ENCODE data around the gene ELL. TPM values are rescaled to one million over a fixed set of nuclear protein-coding genes. Genes with fewer than 3 reads are reported as not detected.

ELL gene
- total RNA-seq, 1 experiment from 2014 or later: 21.0 TPM

GRCh38 chr19:18426416-18426767 lies 95.5 kb downstream of the ELL start:
- Histone ChIP-seq H3K9me3 (ENCODE audit: low read length) (no peaks in the 10 kb centered on the region), H4K20me1 (ENCODE audit: low read length) (peaks cover 7% of the 10 kb centered on the region; the same call in 1 of the 2 replicates), H3K4me3 (ENCODE audit: low read length) (no peak overlapping the region), H3F3A (ENCODE audit: low read length, unreplicated experiment) (no peaks in the 10 kb centered on the region), H3K4me2 (ENCODE audit: low read length) (no peak overlapping the region), H3K27ac (ENCODE audit: low read length) (no peak overlapping the region), H3K9me2 (replicated peaks; ENCODE audit: low read length) (no peaks in the 10 kb centered on the region), H3K9ac (ENCODE audit: low read length) (no peak overlapping the region), H3K27me3 (ENCODE audit: low read length) (no peaks in the 10 kb centered on the region), H3K36me3 (ENCODE audit: low read depth, low read length) (no peaks in the 10 kb centered on the region), H3K79me2 (ENCODE audit: low read length) (peaks cover 33% of the 10 kb centered on the region), H3K4me1 (ENCODE audit: insufficient read depth, low read length) (no peaks in the 10 kb centered on the region), H2AFZ (ENCODE audit: low read length) (no peak overlapping the region)
- intact Hi-C loops (cut with micrococcal nuclease): no loop called here
- ChIA-PET POLR2A (ENCODE audit: unreplicated experiment) (no interaction called here), CTCF (no interaction called here)
- ATAC-seq: peak; percentile 7
- no peak for DNase-seq
- TF ChIP-seq CTCF (conservative IDR thresholded peaks at IDR 0.05; ENCODE audit: low read depth, low read length) (no peak), EZH2 (IDR thresholded peaks at IDR 0.05; ENCODE audit: low read length, unreplicated experiment) (no peak), EZH2phosphoT487 (IDR thresholded peaks at IDR 0.05; ENCODE audit: borderline replicate concordance, low read length) (no peak)
- BruUV-seq (replicated peaks): no TSS peak

GRCh38 chr19:18425515-18426415 lies 96.1 kb downstream of the ELL start:
- no peaks in the 10 kb centered on the region for H3K9me2 ChIP-seq (replicated peaks; ENCODE audit: low read length)
- peak; percentile 14 for ATAC-seq
- H3K27me3 ChIP-seq (ENCODE audit: low read length): no peaks in the 10 kb centered on the region
- H4K20me1 ChIP-seq (ENCODE audit: low read length): peaks cover 11% of the 10 kb centered on the region; the same call in 1 of the 2 replicates
- H3K4me1 ChIP-seq (ENCODE audit: insufficient read depth, low read length): peaks cover 4% of the 10 kb centered on the region
- no peak overlapping the region for H3K4me2 ChIP-seq (ENCODE audit: low read length)
- POLR2A ChIA-PET (ENCODE audit: unreplicated experiment): no interaction called here
- H3K36me3 ChIP-seq (ENCODE audit: low read depth, low read length): no peaks in the 10 kb centered on the region
- H3K9me3 ChIP-seq (ENCODE audit: low read length): no peaks in the 10 kb centered on the region
- TF ChIP-seq CTCF (conservative IDR thresholded peaks at IDR 0.05; ENCODE audit: low read depth, low read length) (0 out of 2 replicates have a peak, but pooled peaks have one; percentile 11), EZH2 (IDR thresholded peaks at IDR 0.05; ENCODE audit: low read length, unreplicated experiment) (no peak), EZH2phosphoT487 (IDR thresholded peaks at IDR 0.05; ENCODE audit: borderline replicate concordance, low read length) (no peak)
- no peak overlapping the region for H3K27ac ChIP-seq (ENCODE audit: low read length)
- no peak overlapping the region for H3K4me3 ChIP-seq (ENCODE audit: low read length)
- H3K79me2 ChIP-seq (ENCODE audit: low read length): peaks cover 39% of the 10 kb centered on the region
- intact Hi-C loops (cut with micrococcal nuclease): no loop called here
- no TSS peak for BruUV-seq (replicated peaks)
- H3F3A ChIP-seq (ENCODE audit: low read length, unreplicated experiment): no peaks in the 10 kb centered on the region
- no peak for DNase-seq
- no peak overlapping the region for H3K9ac ChIP-seq (ENCODE audit: low read length)
- no peak overlapping the region for H2AFZ ChIP-seq (ENCODE audit: low read length)
- CTCF ChIA-PET: no interaction called here

GRCh38 chr19:18424890-18425514 lies 96.9 kb downstream of the ELL start:
- Histone ChIP-seq H3K4me3 (ENCODE audit: low read length) (no peak overlapping the region), H3K9me3 (ENCODE audit: low read length) (no peaks in the 10 kb centered on the region), H3K27ac (ENCODE audit: low read length) (no peak overlapping the region), H2AFZ (ENCODE audit: low read length) (no peak overlapping the region), H3F3A (ENCODE audit: low read length, unreplicated experiment) (no peaks in the 10 kb centered on the region), H3K9ac (ENCODE audit: low read length) (no peak overlapping the region), H3K4me2 (ENCODE audit: low read length) (no peak overlapping the region), H3K79me2 (ENCODE audit: low read length) (peaks cover 47% of the 10 kb centered on the region), H3K9me2 (replicated peaks; ENCODE audit: low read length) (no peaks in the 10 kb centered on the region), H3K27me3 (ENCODE audit: low read length) (no peaks in the 10 kb centered on the region), H4K20me1 (ENCODE audit: low read length) (peaks cover 11% of the 10 kb centered on the region; the same call in 1 of the 2 replicates), H3K4me1 (ENCODE audit: insufficient read depth, low read length) (peaks cover 12% of the 10 kb centered on the region), H3K36me3 (ENCODE audit: low read depth, low read length) (no peaks in the 10 kb centered on the region)
- CTCF ChIA-PET: no interaction called here
- BruUV-seq (replicated peaks): no TSS peak
- no peak for ATAC-seq
- POLR2A ChIA-PET (ENCODE audit: unreplicated experiment): no interaction called here
- intact Hi-C loops (cut with micrococcal nuclease): no loop called here
- no peak for TF ChIP-seq CTCF (conservative IDR thresholded peaks at IDR 0.05; ENCODE audit: low read depth, low read length)
- no peak for TF ChIP-seq EZH2 (IDR thresholded peaks at IDR 0.05; ENCODE audit: low read length, unreplicated experiment)
- TF ChIP-seq EZH2phosphoT487 (IDR thresholded peaks at IDR 0.05; ENCODE audit: borderline replicate concordance, low read length): no peak
- DNase-seq: no peak

All from PC-3 (cell line).